Breast epithelium (tissue), 3 donors: ENCODE results near the gene GPX4.

Experiments used
- POLR2AphosphoS5 ChIP-seq, 3 donors: sonication (generic); formaldehyde crosslinking; IDR thresholded peaks; one replicate each; pipeline ENCODE4 v1.6.1; 2017; ENCODE audit warnings: antibody characterized with exemption in 3 of 3
- TF ChIP-seq, protein P1 (sequence below), 3 donors: fragments of 450-650 bp; IDR thresholded peaks; one replicate each; pipeline ENCODE4 v1.5.1; 2016 to 2017; ENCODE audit warnings: antibody characterized with exemption in 3 of 3, mild to moderate bottlenecking in 3 of 3, moderate library complexity in 3 of 3

DNA sequence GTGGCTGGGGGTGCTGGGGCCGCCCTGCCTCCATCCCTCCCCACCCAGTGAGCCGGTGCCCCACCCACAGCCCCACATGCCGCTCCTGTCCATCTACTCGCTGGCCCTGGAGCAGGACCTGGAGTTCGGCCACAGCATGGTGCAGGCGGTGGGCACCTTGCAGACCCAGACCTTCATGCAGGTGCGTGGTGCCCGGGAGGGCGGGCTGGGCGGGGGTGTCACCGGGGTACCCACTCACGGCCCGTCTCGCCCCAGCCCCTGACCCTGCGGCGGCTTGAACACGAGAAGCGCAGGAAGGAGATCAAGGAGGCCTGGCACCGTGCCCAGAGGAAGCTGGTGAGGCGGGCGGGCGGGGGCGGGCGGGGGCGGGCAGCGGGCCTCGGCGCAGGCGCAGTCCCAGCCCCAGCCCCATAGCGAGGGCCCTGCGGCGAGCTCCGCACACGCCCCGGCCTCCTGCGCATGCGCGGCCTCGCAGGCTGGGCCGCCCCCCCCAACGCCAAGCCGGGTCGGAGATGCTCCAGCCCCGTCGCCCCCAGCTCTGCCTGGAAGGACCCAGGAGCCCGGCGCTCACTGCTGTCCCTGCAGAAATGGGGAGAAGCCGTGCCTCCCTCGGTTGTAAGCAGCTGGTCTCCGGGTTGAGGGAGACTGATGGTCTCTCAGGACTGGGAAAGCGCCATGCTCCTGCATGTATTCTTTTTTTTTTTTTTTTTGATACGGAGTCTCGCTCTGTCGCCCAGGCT, 29.1 kb upstream of the GPX4 start:
- TF ChIP-seq, protein P1, sequence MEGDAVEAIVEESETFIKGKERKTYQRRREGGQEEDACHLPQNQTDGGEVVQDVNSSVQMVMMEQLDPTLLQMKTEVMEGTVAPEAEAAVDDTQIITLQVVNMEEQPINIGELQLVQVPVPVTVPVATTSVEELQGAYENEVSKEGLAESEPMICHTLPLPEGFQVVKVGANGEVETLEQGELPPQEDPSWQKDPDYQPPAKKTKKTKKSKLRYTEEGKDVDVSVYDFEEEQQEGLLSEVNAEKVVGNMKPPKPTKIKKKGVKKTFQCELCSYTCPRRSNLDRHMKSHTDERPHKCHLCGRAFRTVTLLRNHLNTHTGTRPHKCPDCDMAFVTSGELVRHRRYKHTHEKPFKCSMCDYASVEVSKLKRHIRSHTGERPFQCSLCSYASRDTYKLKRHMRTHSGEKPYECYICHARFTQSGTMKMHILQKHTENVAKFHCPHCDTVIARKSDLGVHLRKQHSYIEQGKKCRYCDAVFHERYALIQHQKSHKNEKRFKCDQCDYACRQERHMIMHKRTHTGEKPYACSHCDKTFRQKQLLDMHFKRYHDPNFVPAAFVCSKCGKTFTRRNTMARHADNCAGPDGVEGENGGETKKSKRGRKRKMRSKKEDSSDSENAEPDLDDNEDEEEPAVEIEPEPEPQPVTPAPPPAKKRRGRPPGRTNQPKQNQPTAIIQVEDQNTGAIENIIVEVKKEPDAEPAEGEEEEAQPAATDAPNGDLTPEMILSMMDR (IDR thresholded peaks at IDR 0.05), result no peak
- TF ChIP-seq POLR2AphosphoS5 (IDR thresholded peaks at IDR 0.05), result no peak
